Mucosa of descending colon (tissue), 3 donors: ENCODE measurements around the gene ENPP6. TPM values are rescaled to one million over a fixed set of nuclear protein-coding genes. Genes with fewer than 3 reads are reported as not detected.

Experiments
- ATAC-seq: fragments of 200-7000 bp; cut with Tn5 transposase; one replicate; pipeline ENCODE4 v1.9.1; 2020; ENCODE audit warnings: mild to moderate bottlenecking, moderate library complexity
- DNase-seq, 3 donors: peaks; one replicate each; pipeline ENCODE4 v3.0.0-alpha.2; 2020
- H3K36me3 ChIP-seq: fragments of 200-600 bp; one replicate; pipeline ENCODE4 v1.8.0; 2021; ENCODE audit warnings: low read depth, mild to moderate bottlenecking
- H3K4me1 ChIP-seq: fragments of 200-600 bp; one replicate; pipeline ENCODE4 v1.8.0; 2021; ENCODE audit warnings: low read depth, mild to moderate bottlenecking
- H3K4me3 ChIP-seq: fragments of 200-600 bp; one replicate; pipeline ENCODE4 v1.8.0; 2021; ENCODE audit warnings: mild to moderate bottlenecking
- H3K9me3 ChIP-seq: fragments of 200-600 bp; one replicate; pipeline ENCODE4 v1.8.0; 2021; ENCODE audit warnings: mild to moderate bottlenecking
- intact Hi-C, 2 donors: fragments of 100-400 bp; cut with DNase I in 1 of 2; cut with micrococcal nuclease in 1 of 2; formaldehyde crosslinking; loops; one replicate each; pipeline versions ENCODE4 v1.11.0 to v1.11.1; 2022; cut with DNase I, micrococcal nuclease
- total RNA-seq, 3 donors: library from RNA; stranded (reverse); fragmentation: NEBNext Ultra II Directional in 2 of 3; extraction: Animal tissue kit (Norgen Biotek cat#: 25700) in 2 of 3; gene quantifications; one replicate each; pipeline versions ENCODE4 v1.2.1 to v1.2.4, GENCODE V29; 2021 to 2023
- TF ChIP-seq, protein P1 (sequence below): fragments of 200-600 bp; IDR thresholded peaks from one replicate; pipeline ENCODE4 v1.8.0; 2022; ENCODE audit warnings: antibody characterized with exemption, mild to moderate bottlenecking
- donor health status: DM: no; HTN: no; CAD: no; lungs with moderate emphysema.
- donor health status: DM: no; HTN: no; CAD: no.
- donor health status: DM: no; HTN: yes; CAD: no.

Gene ENPP6
- total RNA-seq, 3 donors from 2014 or later, result 0.35 to 0.57 (median 0.43) TPM

DNA sequence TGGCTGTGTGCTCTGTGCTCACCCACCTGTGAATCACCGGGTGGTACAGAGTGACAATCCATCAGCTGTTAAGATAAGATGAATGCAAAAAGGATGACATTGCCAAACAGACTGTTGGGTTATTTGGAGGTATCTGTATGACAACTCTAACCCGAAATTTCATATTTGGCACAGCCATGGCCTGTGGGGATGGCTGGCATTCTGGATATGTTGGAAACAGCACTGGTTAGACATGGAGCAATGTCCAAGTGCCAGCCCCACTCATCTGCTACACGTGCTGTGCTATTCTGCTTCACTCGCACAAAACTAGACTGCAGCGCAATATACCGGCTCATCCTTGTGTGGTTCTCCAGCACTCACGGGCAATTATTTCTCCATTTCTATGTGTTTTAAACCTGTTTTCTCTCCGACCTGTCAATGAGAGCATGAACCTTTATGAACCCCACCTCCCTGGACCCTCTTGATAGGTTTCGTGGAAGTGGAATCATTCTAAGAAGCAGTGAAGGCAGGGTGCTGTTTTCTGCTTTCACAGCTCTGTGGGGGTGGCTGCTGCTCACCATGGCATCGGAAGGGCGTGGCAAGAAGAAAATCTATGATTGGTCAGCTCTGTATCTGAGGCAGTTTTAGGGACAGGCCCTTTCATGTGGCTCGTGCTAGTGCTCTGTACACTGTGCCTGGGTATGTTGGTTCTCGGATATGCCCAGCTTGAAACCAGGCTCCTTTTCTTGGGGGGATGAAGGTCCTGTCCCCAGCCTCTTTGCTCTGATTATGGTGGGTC lies 94.9 kb downstream of the ENPP6 start:
- intact Hi-C loops, result no loop called here
- no peak overlapping the region for H3K4me3 ChIP-seq
- TF ChIP-seq, protein P1, sequence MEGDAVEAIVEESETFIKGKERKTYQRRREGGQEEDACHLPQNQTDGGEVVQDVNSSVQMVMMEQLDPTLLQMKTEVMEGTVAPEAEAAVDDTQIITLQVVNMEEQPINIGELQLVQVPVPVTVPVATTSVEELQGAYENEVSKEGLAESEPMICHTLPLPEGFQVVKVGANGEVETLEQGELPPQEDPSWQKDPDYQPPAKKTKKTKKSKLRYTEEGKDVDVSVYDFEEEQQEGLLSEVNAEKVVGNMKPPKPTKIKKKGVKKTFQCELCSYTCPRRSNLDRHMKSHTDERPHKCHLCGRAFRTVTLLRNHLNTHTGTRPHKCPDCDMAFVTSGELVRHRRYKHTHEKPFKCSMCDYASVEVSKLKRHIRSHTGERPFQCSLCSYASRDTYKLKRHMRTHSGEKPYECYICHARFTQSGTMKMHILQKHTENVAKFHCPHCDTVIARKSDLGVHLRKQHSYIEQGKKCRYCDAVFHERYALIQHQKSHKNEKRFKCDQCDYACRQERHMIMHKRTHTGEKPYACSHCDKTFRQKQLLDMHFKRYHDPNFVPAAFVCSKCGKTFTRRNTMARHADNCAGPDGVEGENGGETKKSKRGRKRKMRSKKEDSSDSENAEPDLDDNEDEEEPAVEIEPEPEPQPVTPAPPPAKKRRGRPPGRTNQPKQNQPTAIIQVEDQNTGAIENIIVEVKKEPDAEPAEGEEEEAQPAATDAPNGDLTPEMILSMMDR, result no peak
- H3K36me3 ChIP-seq, result no peaks in the 10 kb centered on the region
- ATAC-seq (no peak), DNase-seq (no peak)
- no peaks in the 10 kb centered on the region for H3K9me3 ChIP-seq
- H3K4me1 ChIP-seq, result no peaks in the 10 kb centered on the region

DNA sequence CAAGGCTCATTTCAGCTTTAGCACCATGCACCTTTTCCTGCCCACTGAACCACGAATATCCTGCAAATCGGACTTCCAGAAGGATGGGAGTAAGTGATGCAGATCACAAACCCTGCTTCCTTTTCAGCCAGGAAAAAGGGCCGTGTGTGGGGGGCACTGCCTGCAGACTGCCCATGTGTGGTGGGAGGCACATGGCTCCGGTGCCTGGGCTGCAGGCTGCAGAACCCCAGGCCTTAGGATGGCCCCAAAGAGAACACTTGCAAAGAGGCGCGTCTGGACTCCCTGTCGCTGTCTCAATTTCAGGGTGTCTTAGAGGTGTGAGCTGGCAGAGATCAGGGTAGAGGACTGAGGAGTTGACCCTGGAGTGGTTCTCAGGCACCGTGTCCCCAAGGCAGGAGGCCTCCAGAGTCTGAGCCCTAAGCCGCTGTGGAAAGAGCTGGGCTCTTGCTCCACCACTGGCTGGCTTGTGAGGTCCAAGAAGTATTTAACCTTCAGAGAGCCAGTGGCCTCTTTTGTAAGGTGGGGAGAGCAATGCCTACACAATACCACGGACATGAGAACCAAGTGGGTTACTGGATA lies 97.0 kb downstream of the ENPP6 start:
- H3K4me1 ChIP-seq, result no peaks in the 10 kb centered on the region
- no peaks in the 10 kb centered on the region for H3K9me3 ChIP-seq
- TF ChIP-seq, protein P1, result no peak
- H3K36me3 ChIP-seq, result no peaks in the 10 kb centered on the region
- ATAC-seq (no peak), DNase-seq (no peak)
- H3K4me3 ChIP-seq, result no peak overlapping the region
- intact Hi-C loops, result no loop called here

DNA sequence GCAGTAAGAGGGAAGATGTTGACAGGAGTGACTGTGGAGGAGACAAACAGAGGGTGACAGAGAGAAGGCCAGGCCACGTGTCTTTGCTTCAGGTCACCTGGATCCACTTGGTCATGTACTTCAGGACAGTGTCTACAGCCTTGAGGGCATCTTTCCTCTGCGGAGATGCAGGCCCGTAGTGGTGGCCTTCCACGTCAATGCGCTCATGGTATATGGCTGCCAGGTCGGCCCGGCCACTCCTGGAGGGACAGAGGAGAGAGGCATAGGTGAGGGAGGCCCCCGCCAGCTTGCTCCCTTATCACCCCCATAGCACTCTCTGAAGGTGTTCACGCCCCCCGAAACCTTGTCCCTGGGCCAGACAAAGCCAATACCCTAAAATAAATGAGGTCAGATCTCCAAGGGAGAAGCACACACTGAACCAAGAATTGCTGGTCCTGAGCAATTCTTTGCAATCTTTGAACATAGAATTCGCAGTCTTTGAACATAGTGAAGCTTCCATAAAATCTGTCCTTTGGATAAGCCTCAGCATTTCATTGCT lies 99.9 kb downstream of the ENPP6 start:
- ATAC-seq (no peak), DNase-seq (no peak)
- Histone ChIP-seq H3K4me1 (no peaks in the 10 kb centered on the region), H3K9me3 (no peaks in the 10 kb centered on the region), H3K36me3 (no peaks in the 10 kb centered on the region), H3K4me3 (no peak overlapping the region)
- intact Hi-C loops, result no loop called here
- TF ChIP-seq, protein P1, result no peak

DNA sequence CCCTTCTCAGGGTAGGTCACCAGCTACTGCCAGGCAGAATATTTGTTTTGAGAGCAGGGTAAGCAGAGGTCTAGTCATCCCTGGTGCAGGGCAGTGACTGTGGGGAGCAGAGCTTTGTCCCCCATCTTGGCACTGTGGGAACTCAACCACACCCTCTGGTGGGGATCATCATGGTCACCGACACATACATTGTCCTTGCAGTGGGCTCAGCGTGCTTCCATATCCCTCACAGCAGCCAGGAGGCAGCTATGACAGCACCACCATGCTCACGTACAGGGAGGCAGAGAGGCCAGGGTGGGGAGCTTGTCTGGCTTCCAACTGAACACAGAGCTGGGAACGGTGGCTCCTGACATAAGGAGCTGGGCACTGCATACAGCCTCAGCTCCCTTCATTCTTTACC lies 102.3 kb downstream of the ENPP6 start:
- no peaks in the 10 kb centered on the region for H3K9me3 ChIP-seq
- H3K4me3 ChIP-seq, result no peak overlapping the region
- no peak for ATAC-seq
- TF ChIP-seq, protein P1, result no peak
- no peaks in the 10 kb centered on the region for H3K4me1 ChIP-seq
- intact Hi-C loops, result no loop called here
- H3K36me3 ChIP-seq, result no peaks in the 10 kb centered on the region
- DNase-seq, result no peak

DNA sequence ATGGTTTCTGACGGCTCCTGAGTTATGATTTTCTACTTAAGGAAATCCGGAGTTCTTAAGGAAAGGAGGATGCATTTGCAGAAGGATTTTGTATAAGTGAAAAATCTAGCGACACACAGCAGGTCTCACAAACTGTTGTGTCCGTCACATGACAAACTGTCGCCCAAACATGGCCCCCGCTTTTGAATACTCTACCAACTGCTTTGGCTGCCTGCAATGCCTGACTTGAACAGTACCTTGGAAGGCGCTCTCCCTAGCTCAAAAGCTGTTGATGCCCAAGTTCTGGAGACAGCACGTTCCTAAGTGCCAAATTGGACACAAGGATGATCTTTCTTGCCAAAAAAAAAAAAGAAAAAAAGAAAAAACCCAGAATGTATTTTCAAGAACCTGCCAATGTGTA lies 103.2 kb downstream of the ENPP6 start:
- no peaks in the 10 kb centered on the region for H3K9me3 ChIP-seq
- no peaks in the 10 kb centered on the region for H3K36me3 ChIP-seq
- no peak overlapping the region for H3K4me3 ChIP-seq
- intact Hi-C loops, result no loop called here
- TF ChIP-seq, protein P1, result no peak
- DNase-seq, result no peak
- no peak for ATAC-seq
- no peaks in the 10 kb centered on the region for H3K4me1 ChIP-seq
